ENCODE results near the gene SLC25A21.

SLC25A21 gene

GRCh38 chr14:36684946-36685345, 487.5 kb downstream of the SLC25A21 start:
- in situ Hi-C loops (cut with HindIII; ENCODE audit: low sequenced_read_pairs): no loop called here
- H3K4me3 ChIP-seq (ENCODE audit: low read depth, low read length): no peak overlapping the region
- DNase-seq (ENCODE audit: low read depth, low spot score): no peak
- TF ChIP-seq, protein P1, sequence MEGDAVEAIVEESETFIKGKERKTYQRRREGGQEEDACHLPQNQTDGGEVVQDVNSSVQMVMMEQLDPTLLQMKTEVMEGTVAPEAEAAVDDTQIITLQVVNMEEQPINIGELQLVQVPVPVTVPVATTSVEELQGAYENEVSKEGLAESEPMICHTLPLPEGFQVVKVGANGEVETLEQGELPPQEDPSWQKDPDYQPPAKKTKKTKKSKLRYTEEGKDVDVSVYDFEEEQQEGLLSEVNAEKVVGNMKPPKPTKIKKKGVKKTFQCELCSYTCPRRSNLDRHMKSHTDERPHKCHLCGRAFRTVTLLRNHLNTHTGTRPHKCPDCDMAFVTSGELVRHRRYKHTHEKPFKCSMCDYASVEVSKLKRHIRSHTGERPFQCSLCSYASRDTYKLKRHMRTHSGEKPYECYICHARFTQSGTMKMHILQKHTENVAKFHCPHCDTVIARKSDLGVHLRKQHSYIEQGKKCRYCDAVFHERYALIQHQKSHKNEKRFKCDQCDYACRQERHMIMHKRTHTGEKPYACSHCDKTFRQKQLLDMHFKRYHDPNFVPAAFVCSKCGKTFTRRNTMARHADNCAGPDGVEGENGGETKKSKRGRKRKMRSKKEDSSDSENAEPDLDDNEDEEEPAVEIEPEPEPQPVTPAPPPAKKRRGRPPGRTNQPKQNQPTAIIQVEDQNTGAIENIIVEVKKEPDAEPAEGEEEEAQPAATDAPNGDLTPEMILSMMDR (IDR thresholded peaks at IDR 0.05; ENCODE audit: low read depth, low read length): no peak

DNA sequence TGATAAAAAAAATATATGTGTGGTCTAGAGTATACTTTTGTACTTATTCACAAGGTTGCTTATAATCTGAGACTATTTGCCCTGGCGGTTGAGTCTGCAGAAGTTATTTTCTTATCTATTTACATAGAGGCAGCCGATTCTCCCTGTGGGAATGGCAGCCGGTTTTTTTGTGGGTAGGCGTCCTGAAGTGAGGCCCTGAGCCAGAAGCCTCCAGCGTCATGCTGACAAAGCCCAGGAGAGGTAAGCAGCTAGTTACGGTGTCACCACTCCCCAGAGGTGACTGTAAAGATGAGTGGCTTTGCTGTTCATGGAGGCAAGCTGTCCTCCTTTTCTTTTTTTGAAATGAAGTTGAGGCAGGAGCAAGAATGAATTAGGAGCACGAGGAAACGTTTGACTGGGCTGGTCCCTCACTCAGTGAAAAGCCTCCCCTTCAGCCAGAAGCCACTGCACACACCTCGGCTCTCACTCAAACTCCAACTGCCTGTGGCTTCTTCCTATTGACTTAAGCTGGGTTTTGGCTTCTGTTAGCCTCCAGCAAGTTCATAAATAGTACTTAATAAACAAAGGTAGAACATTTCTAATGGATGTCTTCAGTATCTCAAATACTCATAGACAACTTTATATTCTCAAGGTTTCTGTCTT, 489.2 kb downstream of the SLC25A21 start:
- TF ChIP-seq, protein P1 (IDR thresholded peaks at IDR 0.05; ENCODE audit: low read depth, low read length): no peak
- no peak for DNase-seq (ENCODE audit: low read depth, low spot score)

DNA sequence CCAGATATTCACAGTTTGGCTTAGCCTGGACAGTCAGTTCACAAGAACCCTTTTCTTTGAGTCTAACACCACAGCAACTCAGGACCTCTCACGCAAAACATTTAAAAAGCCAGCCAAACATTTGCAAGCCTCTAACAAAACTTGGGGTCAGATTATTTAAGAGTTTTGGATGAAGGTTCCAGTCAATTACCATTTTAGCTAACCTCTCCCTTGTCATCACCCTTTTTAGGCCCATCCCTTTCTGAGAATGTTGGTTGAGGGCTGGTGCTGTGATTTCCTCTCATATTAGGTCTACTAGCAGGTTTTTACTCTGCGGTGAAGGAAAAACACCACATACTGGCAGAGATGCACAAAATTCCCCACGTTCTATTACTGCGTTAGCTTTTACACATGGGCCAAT, 490.1 kb downstream of the SLC25A21 start:
- in situ Hi-C loops (cut with HindIII; ENCODE audit: low sequenced_read_pairs): no loop called here
- H3K4me3 ChIP-seq (ENCODE audit: low read depth, low read length): no peak overlapping the region
- no peak for DNase-seq (ENCODE audit: low read depth, low spot score)
- TF ChIP-seq, protein P1 (IDR thresholded peaks at IDR 0.05; ENCODE audit: low read depth, low read length): no peak

More for the DNA sequence above, 489.2 kb downstream of the SLC25A21 start:
- in situ Hi-C loops (cut with HindIII; ENCODE audit: low sequenced_read_pairs): no loop called here
- no peak overlapping the region for H3K4me3 ChIP-seq (ENCODE audit: low read depth, low read length)

GRCh38 chr14:36676236-36676635, 496.2 kb downstream of the SLC25A21 start:
- no peak overlapping the region for H3K4me3 ChIP-seq (ENCODE audit: low read depth, low read length)
- DNase-seq (ENCODE audit: low read depth, low spot score): no peak
- in situ Hi-C loops (cut with HindIII; ENCODE audit: low sequenced_read_pairs): no loop called here
- TF ChIP-seq, protein P1 (IDR thresholded peaks at IDR 0.05; ENCODE audit: low read depth, low read length): no peak

DNA sequence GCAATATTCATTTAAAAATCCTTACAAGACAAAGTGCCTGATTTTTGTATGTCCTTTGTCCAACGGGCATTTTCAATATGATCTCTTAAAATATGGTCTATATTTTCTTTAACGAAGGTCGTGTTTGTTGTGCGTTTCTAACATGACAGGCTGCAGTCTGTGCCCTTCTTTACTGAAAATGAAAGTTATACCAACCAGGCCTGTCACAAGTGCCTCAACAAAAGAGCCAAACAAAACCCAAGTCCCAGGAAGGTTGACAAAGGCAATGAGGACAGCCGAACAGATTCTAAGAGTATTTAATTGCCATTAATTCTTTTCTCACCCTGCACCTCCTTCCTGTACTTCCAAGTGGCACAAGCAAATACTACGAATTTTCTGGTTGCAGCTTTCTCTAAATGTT, 496.8 kb downstream of the SLC25A21 start:
- in situ Hi-C loops (cut with HindIII; ENCODE audit: low sequenced_read_pairs): no loop called here
- H3K4me3 ChIP-seq (ENCODE audit: low read depth, low read length): no peak overlapping the region
- DNase-seq (ENCODE audit: low read depth, low spot score): no peak
- TF ChIP-seq, protein P1 (IDR thresholded peaks at IDR 0.05; ENCODE audit: low read depth, low read length): no peak

DNA sequence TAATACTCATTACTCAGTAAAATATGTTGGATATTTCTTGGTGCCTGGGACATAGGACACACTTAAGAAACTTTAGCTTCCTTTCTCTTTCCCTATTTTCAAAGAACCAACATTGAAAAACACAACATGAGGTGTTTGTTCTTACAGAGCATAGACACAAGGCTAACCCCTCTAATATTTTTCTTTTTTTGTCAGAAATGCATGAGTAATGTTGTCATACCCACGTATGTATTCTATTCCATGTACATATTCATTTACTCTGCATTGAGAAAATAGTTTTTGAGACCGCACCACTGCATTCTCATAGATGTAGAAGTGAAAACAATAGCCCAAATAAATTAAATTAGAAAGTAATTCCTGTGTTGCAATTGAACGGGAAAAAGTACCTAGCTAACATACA, 497.7 kb downstream of the SLC25A21 start:
- TF ChIP-seq, protein P1 (IDR thresholded peaks at IDR 0.05; ENCODE audit: low read depth, low read length): no peak
- DNase-seq (ENCODE audit: low read depth, low spot score): no peak
- in situ Hi-C loops (cut with HindIII; ENCODE audit: low sequenced_read_pairs): no loop called here
- H3K4me3 ChIP-seq (ENCODE audit: low read depth, low read length): no peak overlapping the region
